ENCODE data around the gene FRAS1. TPM values are rescaled to one million over a fixed set of nuclear protein-coding genes. Genes with fewer than 3 reads are reported as not detected.

Gene FRAS1
- total RNA-seq, 3 donors from 2014 or later = 0.03 to 0.08 (median 0.08) TPM

DNA sequence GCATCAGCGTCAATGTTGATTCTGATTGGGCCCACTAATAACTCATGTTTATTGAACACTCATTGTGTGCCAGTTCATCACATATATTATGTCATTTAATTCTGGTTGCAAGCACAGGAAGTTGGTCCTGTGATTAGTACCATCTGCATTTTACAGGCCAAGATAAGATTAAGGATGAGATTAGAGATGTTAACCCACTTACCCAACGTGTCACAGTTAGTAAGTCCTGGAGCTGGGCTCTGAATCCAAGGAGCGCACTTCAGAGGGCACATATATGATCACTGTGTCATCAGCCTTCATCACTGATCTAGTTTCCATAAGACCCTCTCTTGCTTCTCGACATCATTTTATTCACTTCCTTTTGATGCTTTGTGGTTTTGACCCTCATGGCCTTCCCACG, 289.1 kb downstream of the FRAS1 start:
- Mint-ChIP-seq H3K4me1 (ENCODE audit: low read depth) (no peaks in the 10 kb centered on the region), H3K27me3 (ENCODE audit: low read depth) (no peaks in the 10 kb centered on the region), H3K4me3 (no peak overlapping the region), H3K36me3 (ENCODE audit: insufficient read depth) (no peaks in the 10 kb centered on the region), H3K9me3 (no peaks in the 10 kb centered on the region)
- DNase-seq (no peak), ATAC-seq (no peak)

DNA sequence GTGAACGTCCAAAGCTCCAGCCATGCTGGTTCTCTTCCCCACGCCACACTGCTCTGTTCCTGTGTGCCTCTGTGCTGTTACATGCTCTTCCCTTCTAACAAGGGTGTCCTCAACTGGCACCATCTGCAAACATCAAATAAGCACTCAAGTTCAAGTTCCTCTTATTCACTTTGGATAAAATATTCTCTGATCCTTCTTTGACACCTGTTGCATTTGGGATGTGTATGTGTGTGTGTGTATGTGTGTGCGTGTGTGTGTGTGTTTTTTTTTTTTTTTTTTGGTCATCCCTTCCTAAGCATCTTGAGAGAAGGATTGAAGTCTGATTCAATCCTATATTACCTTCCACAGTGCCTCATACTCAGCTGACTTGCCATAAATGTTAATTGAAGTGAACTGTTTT, 290.4 kb downstream of the FRAS1 start:
- ATAC-seq = no peak
- no peak overlapping the region for H3K4me3 Mint-ChIP-seq
- no peaks in the 10 kb centered on the region for H3K27me3 Mint-ChIP-seq (ENCODE audit: low read depth)
- no peaks in the 10 kb centered on the region for H3K4me1 Mint-ChIP-seq (ENCODE audit: low read depth)
- H3K36me3 Mint-ChIP-seq (ENCODE audit: insufficient read depth) = no peaks in the 10 kb centered on the region
- no peaks in the 10 kb centered on the region for H3K9me3 Mint-ChIP-seq
- no peak for DNase-seq

DNA sequence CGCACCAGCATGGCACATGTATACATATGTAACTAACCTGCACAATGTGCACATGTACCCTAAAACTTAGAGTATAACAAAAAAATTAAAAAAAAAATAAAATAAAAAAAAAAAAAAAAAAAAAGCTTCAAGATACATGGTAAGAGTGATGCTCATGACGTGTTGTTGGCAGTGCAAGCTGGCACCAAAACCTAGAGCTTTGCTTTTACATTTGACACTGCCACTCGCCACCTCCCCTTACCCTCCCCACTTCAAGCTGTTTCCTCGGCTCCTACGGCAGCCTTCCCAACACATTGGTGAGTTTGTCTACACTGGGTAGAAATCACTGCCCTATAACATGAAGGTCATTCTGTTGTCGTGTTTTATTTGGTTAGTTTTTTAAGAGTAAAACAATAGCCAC, 296.8 kb downstream of the FRAS1 start:
- Mint-ChIP-seq H3K4me1 (ENCODE audit: low read depth) (no peaks in the 10 kb centered on the region), H3K36me3 (ENCODE audit: insufficient read depth) (no peaks in the 10 kb centered on the region), H3K27me3 (ENCODE audit: low read depth) (no peaks in the 10 kb centered on the region), H3K4me3 (no peak overlapping the region), H3K9me3 (no peaks in the 10 kb centered on the region)
- no peak for ATAC-seq
- DNase-seq = no peak

DNA sequence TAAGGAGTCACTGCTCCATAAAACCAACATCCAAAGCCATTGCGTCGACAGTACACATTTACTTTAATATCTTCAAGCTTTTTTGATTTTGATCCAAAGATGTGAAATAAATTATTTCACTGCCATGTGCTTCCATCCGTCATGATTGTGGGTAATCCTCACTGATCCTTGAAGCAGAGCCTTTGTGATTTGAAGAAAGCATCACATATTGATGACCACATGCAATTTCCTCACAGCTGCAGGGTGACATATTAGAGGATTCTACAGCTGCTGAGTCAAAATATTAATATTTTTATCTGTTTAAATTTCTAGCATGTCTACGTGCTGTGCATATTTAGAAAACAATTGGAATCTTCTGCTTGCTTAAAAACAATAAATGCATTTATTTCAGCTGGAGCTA, 297.7 kb downstream of the FRAS1 start:
- H3K9me3 Mint-ChIP-seq = no peaks in the 10 kb centered on the region
- H3K4me3 Mint-ChIP-seq = no peak overlapping the region
- no peak for DNase-seq
- H3K27me3 Mint-ChIP-seq (ENCODE audit: low read depth) = peaks cover 3% of the 10 kb centered on the region
- H3K36me3 Mint-ChIP-seq (ENCODE audit: insufficient read depth) = no peaks in the 10 kb centered on the region
- H3K4me1 Mint-ChIP-seq (ENCODE audit: low read depth) = no peaks in the 10 kb centered on the region
- ATAC-seq = no peak

DNA sequence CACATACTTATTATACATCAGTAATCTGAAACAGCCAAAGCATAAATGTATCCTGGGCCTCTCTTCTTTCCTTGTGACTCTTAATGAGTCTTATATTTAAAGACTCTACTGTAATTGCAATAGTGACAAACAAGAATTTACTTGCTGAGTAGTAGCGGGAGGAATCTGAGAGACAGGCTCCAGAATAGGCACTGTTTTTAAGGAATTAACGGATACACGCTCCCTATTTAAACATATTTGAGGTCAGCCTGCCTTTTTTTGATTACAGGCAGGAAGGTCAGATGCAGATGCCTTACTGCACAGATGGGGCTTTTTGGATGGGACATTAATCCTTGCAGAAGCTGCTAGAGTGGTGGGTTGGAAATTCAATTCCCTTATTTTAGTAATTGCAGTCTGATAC, 298.2 kb downstream of the FRAS1 start:
- H3K4me3 Mint-ChIP-seq = no peak overlapping the region
- no peak for DNase-seq
- no peaks in the 10 kb centered on the region for H3K4me1 Mint-ChIP-seq (ENCODE audit: low read depth)
- H3K27me3 Mint-ChIP-seq (ENCODE audit: low read depth) = peaks cover 6% of the 10 kb centered on the region
- no peaks in the 10 kb centered on the region for H3K9me3 Mint-ChIP-seq
- no peak for ATAC-seq
- no peaks in the 10 kb centered on the region for H3K36me3 Mint-ChIP-seq (ENCODE audit: insufficient read depth)

DNA sequence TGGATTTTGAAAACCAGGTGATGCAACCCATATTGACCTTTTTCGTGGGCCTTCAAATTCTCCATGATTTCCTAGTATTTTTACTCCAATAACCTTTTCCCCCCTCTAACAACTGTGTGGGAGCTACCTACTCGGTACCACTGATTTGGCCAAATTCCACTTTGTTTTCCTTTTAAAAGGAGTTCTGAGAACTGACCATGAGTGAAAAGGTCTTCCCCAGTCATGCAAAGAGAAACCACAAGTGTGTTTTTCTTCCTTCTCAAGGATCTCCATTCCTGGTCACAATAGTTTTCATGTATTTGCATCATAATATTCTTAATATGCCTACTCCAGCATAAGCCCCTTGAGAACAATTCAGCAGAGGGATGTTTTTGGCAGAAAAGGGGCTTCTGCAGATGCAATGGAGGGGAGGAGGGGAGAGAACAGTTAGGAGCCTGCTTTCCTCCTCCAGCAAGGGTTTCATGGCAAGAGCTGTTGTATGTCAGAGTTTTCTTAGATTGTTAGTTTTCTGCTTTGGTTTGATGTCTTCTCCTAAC, 299.2 kb downstream of the FRAS1 start:
- H3K4me3 Mint-ChIP-seq = no peak overlapping the region
- no peaks in the 10 kb centered on the region for H3K4me1 Mint-ChIP-seq (ENCODE audit: low read depth)
- DNase-seq = no peak
- no peak for ATAC-seq
- H3K9me3 Mint-ChIP-seq = no peaks in the 10 kb centered on the region
- H3K36me3 Mint-ChIP-seq (ENCODE audit: insufficient read depth) = no peaks in the 10 kb centered on the region
- peaks cover 9% of the 10 kb centered on the region for H3K27me3 Mint-ChIP-seq (ENCODE audit: low read depth)

DNA sequence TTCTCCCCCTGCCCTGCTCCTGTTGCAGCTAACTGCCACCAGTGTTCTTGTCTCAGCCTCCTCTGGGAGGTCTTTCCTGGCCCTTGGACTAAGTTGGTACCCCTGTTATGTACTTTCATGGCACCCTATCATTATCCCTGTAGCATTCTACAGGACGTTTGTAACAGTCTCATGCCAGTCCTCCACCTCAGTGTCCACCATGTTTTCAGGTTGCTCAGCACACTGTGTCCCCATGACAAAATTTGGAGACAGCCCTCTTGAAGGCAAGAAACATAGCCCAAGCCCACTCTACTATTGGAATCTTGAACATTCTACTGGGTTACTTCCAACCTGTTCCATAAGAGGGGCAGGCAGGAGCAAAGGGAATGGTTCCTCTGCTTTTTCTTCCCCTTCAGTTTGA, 300.0 kb downstream of the FRAS1 start:
- Mint-ChIP-seq H3K36me3 (ENCODE audit: insufficient read depth) (no peaks in the 10 kb centered on the region), H3K4me3 (no peak overlapping the region), H3K4me1 (ENCODE audit: low read depth) (no peaks in the 10 kb centered on the region), H3K27me3 (ENCODE audit: low read depth) (peaks cover 9% of the 10 kb centered on the region), H3K9me3 (no peaks in the 10 kb centered on the region)
- ATAC-seq = no peak
- DNase-seq = no peak

DNA sequence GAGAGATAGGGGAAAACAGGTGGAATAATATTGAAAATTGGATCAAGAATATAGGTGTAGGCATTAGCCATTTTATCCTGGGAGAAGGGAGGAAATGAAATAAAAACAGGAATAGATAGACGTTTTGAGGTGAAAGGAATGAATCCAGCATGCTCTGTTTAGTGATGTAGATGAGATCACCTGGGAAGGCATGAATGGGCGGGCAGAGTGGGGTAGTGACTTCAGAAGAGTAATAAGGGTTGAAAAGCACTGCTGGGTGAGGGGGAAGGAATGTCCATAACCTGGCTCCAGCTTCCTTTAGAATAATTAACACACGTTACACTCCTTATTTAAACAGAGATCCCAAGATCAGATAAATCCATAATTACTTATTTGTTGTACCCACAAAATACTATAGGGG, 303.3 kb downstream of the FRAS1 start:
- DNase-seq (no peak), ATAC-seq (no peak)
- Mint-ChIP-seq H3K9me3 (no peaks in the 10 kb centered on the region), H3K4me1 (ENCODE audit: low read depth) (no peaks in the 10 kb centered on the region), H3K27me3 (ENCODE audit: low read depth) (peaks cover 9% of the 10 kb centered on the region), H3K4me3 (no peak overlapping the region), H3K36me3 (ENCODE audit: insufficient read depth) (no peaks in the 10 kb centered on the region)

DNA sequence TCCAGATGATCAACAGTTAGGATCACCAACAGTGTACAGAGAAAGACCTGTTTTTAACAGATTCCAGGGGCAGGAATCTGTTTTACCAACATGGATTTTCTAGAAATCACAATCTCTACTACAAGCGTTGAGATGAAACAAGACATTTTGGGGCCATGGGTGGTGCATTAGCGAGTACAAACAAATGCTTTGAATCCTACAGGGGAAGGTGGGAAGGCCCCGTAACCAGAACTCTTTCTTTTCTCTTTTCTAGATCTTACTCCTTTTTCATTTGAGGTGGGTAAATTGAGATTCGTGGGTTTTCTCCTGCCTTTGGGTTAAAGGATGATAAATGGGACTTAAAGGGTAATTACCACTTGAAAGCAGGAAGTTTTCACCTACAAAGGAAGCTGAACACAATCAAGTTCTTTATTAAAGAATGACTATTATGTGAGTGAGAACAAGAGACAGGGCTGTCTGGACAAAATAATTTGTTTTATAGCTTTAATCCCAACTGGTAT, 304.5 kb downstream of the FRAS1 start:
- no peaks in the 10 kb centered on the region for H3K9me3 Mint-ChIP-seq
- no peak for ATAC-seq
- H3K4me1 Mint-ChIP-seq (ENCODE audit: low read depth) = no peaks in the 10 kb centered on the region
- H3K36me3 Mint-ChIP-seq (ENCODE audit: insufficient read depth) = no peaks in the 10 kb centered on the region
- no peak overlapping the region for H3K4me3 Mint-ChIP-seq
- no peak for DNase-seq
- H3K27me3 Mint-ChIP-seq (ENCODE audit: low read depth) = peaks cover 9% of the 10 kb centered on the region

DNA sequence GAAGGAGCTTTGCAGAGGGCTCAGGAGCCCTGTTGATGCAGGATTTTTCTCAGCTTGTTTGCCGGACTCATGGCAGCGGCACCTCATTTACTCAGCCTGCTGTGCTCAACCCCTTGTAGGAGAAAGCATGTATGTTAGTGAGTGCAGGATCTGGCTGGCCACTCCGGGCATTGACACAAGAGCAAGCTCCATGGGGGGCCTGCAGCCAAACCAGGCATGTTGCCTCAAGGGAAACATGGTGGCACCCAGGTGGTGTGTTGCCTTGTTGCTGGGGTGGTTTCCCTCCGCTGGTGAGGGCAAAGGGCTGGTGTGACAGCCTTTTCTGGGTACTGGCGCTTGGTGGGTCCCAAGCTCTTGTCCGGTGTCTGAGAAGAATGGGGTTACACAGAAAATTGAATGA, 305.2 kb downstream of the FRAS1 start:
- H3K36me3 Mint-ChIP-seq (ENCODE audit: insufficient read depth) = no peaks in the 10 kb centered on the region
- no peaks in the 10 kb centered on the region for H3K4me1 Mint-ChIP-seq (ENCODE audit: low read depth)
- DNase-seq (no peak), ATAC-seq (no peak)
- no peak overlapping the region for H3K4me3 Mint-ChIP-seq
- H3K9me3 Mint-ChIP-seq = no peaks in the 10 kb centered on the region
- peaks cover 9% of the 10 kb centered on the region for H3K27me3 Mint-ChIP-seq (ENCODE audit: low read depth)

DNA sequence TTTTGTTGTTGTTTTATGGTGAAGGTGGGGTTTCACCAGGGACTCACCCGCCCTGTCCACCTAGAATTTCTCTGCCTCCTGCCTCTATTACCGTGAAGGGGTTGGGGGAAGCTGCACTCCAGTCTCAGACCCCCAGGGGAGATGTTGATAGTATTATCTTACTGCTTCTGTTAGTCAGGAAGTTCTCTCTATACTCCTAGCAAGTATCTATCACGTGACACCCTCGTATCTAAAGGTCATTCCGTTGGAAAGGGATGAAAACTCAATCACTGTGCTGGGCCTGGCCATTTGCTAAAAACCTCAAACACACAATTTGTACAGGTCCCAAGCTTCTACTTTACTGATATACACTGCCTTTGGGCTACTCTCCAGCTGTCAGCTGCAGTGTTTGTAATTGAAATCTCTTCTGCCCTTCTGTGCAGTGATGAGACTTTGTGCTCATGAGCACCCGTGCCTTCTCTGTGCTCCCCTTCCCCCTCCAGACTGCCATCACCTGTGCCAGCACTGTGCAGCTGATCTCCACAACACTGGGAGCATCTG, 306.0 kb downstream of the FRAS1 start:
- peaks cover 9% of the 10 kb centered on the region for H3K27me3 Mint-ChIP-seq (ENCODE audit: low read depth)
- no peaks in the 10 kb centered on the region for H3K9me3 Mint-ChIP-seq
- no peaks in the 10 kb centered on the region for H3K4me1 Mint-ChIP-seq (ENCODE audit: low read depth)
- ATAC-seq = no peak
- no peaks in the 10 kb centered on the region for H3K36me3 Mint-ChIP-seq (ENCODE audit: insufficient read depth)
- H3K4me3 Mint-ChIP-seq = no peak overlapping the region
- DNase-seq = no peak

DNA sequence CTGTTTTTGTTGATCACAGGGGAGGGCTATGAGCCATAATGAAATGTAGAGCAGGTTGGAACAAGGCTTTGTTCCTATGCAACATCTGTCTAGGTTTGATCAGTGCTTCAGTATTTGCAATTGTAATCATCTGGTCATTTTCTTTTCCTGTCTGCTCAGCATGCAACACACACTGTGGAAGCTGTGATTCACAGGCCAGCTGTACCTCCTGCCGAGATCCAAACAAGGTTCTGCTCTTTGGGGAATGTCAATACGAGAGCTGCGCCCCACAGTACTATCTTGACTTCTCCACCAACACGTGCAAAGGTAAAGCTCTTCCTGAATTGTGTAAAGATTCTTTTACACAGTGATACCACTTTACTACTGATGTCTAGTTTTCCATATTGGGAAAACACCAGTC, 312.6 kb downstream of the FRAS1 start:
- H3K9me3 Mint-ChIP-seq = no peaks in the 10 kb centered on the region
- peaks cover 3% of the 10 kb centered on the region for H3K27me3 Mint-ChIP-seq (ENCODE audit: low read depth)
- no peaks in the 10 kb centered on the region for H3K4me1 Mint-ChIP-seq (ENCODE audit: low read depth)
- no peak overlapping the region for H3K4me3 Mint-ChIP-seq
- DNase-seq = no peak
- no peaks in the 10 kb centered on the region for H3K36me3 Mint-ChIP-seq (ENCODE audit: insufficient read depth)
- ATAC-seq = no peak

DNA sequence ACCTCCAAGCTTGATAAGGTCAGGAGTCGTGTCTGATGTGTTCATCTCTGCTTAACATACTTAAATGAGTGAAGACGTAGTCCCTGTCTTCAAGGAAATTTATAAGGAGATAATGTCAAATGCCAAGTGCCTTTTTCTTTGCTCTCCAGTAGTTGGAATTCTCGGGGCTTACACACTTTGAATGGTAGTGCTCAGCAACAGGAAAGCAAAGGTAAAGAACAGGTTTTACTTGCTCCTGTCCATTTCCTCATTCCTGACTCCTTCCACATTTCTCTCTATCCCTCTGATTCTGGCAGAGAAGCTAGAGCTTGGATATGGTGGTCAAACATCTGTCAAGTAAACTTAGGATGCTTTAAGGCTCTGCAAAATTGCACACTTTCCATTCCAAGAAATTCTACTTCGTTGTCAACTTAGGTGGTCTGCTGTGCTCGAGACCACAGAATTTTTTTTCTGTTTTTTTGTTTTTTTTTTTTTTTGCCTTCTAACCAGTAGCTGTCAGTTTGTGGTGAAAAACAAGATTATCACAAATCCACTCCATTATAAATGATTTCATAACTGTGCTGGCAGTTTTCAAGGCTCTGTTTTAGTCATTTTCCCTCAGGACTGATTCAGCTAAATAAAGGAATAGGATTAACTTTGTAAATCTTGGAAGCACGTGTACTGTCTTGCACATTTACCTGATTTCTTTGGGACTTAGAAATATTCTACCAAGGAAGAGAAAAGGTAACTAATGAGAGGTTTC, 313.7 kb downstream of the FRAS1 start:
- H3K27me3 Mint-ChIP-seq (ENCODE audit: low read depth) = peaks cover 3% of the 10 kb centered on the region
- no peak for ATAC-seq

DNA sequence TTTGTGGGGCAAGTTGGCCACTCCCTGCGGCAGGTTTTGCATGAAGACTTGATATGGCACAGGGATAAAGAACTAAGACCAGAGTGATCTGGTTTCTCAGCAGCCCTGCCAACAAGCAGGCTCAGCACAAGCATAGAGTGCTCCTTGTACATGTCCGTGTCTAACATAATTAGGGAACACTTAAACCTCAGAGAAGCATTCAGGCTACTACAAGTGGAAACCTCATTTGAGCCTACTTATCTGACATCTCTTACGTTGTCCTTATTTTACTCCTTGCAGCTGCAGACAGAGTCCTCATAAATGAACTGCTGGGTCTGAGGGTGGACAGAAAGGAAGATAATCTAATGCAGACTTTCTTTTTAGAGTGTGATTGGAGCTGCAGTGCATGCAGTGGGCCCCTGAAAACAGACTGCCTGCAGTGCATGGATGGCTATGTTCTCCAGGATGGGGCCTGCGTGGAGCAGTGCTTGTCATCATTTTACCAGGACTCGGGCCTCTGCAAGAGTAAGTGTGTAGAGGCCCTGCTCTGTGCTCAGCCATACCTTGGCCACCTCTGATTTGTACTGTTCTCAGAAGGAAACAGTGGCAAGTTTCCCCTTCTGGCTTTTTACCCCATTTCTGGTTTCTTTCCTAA, 315.3 kb downstream of the FRAS1 start:
- no peak overlapping the region for H3K4me3 Mint-ChIP-seq
- no peak for DNase-seq
- peaks cover 3% of the 10 kb centered on the region for H3K27me3 Mint-ChIP-seq (ENCODE audit: low read depth)

More for the DNA sequence above, 313.7 kb downstream of the FRAS1 start:
- Mint-ChIP-seq H3K4me1 (ENCODE audit: low read depth) (no peaks in the 10 kb centered on the region), H3K4me3 (no peak overlapping the region), H3K9me3 (no peaks in the 10 kb centered on the region), H3K36me3 (ENCODE audit: insufficient read depth) (no peaks in the 10 kb centered on the region)
- DNase-seq = no peak

DNA sequence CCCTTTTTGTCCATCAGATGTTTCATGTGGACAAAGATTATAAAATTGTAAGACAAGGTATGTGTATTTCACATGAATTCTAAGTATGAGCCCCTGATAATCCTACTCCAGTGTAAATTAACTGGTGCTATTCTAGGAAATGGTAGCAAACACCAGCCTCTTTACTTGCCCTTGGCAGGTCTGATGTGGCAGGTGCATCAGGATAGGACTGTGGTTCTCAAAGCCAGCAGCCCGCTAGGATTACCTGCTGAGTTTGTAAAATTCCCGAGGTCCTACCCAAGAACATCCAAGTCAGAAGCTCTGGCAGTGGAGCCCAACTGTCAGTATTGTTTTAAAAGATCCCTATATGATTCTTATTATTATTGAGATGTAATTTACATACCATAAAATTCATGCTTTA, 320.4 kb downstream of the FRAS1 start:
- Mint-ChIP-seq H3K27me3 (ENCODE audit: low read depth) (peaks cover 1% of the 10 kb centered on the region), H3K36me3 (ENCODE audit: insufficient read depth) (no peaks in the 10 kb centered on the region), H3K9me3 (no peaks in the 10 kb centered on the region), H3K4me1 (ENCODE audit: low read depth) (no peaks in the 10 kb centered on the region), H3K4me3 (no peak overlapping the region)
- ATAC-seq = no peak
- no peak for DNase-seq

More for the DNA sequence above, 315.3 kb downstream of the FRAS1 start:
- H3K4me1 Mint-ChIP-seq (ENCODE audit: low read depth) = no peaks in the 10 kb centered on the region
- no peak for ATAC-seq
- H3K9me3 Mint-ChIP-seq = no peaks in the 10 kb centered on the region
- no peaks in the 10 kb centered on the region for H3K36me3 Mint-ChIP-seq (ENCODE audit: insufficient read depth)

Measured in activated T-cell treated with anti-CD3 and anti-CD28 coated beads, Interleukin-2, amount 50 U/mL, for 4 hours (primary cell).